Measurements from ENCODE around the gene ENG. TPM values are rescaled to one million over a fixed set of nuclear protein-coding genes. Genes with fewer than 3 reads are reported as not detected.
A peak's percentile ranks its signal among the peaks of the same experiment; 100 is the strongest.

Gene ENG
- total and polyA plus RNA-seq, 10 donors = 29.2 to 334 (median 222) TPM

GRCh38 chr9:127776195-127776923, 78.1 kb downstream of the ENG start:
- TF ChIP-seq CTCF (IDR thresholded peaks at IDR 0.05 in 8 of 11, conservative IDR thresholded peaks at IDR 0.05 in 3 of 11) (peak in 2 of 11 experiments; percentile 13 to 14), POLR2AphosphoS5 (IDR thresholded peaks at IDR 0.05) (peak; percentile 53 to 60 (median 58)), POLR2A (IDR thresholded peaks at IDR 0.05) (no peak)
- peak overlapping the region; percentile 48 to 83 (median 61) for H3K4me3 ChIP-seq
- peaks cover 0 to 38% (median 22%) of the 10 kb centered on the region in 6 donors for H3K36me3 ChIP-seq
- peaks cover 23 to 99% (median 75%) of the 10 kb centered on the region in 6 donors for H3K4me1 ChIP-seq
- no peaks in the 10 kb centered on the region for H3K9me3 ChIP-seq
- H3K27ac ChIP-seq = peak overlapping the region; percentile 33 to 99 (median 92)
- peak; percentile 93 for DNase-seq
- no peaks in the 10 kb centered on the region for H3K27me3 ChIP-seq (replicated peaks in 1 of 7)
- 17 to 31% (median 22%) methylated on average over 7 to 15 of the region's 15 CpGs for WGBS, 5 donors
- intact Hi-C loops (cut with DNase I; ENCODE audit: low total_unique reads) = no loop called here

GRCh38 chr9:127773981-127774380, 80.5 kb downstream of the ENG start:
- Histone ChIP-seq H3K4me3 (no peak overlapping the region), H3K27me3 (replicated peaks in 1 of 7) (no peaks in the 10 kb centered on the region), H3K4me1 (peaks cover 23 to 99% (median 76%) of the 10 kb centered on the region in 6 donors), H3K36me3 (peaks cover 0 to 41% (median 22%) of the 10 kb centered on the region in 6 donors), H3K27ac (peak overlapping the region in 2 of 8 donors; percentile 30 to 91), H3K9me3 (no peaks in the 10 kb centered on the region)
- peak; percentile 75 for DNase-seq
- TF ChIP-seq POLR2AphosphoS5 (IDR thresholded peaks at IDR 0.05) = no peak
- no peak for TF ChIP-seq POLR2A (IDR thresholded peaks at IDR 0.05)
- no peak for TF ChIP-seq CTCF (IDR thresholded peaks at IDR 0.05 in 8 of 11, conservative IDR thresholded peaks at IDR 0.05 in 3 of 11)
- WGBS, 5 donors = 94 to 96% (median 94%) methylated on average over 6 to 10 of the region's 10 CpGs
- intact Hi-C loops (cut with DNase I; ENCODE audit: low total_unique reads) = no loop called here

- WGBS, 5 donors = 87 to 100% (median 94%) methylated on average over 3 of the region's 3 CpGs
- peaks cover 0 to 48% (median 22%) of the 10 kb centered on the region in 6 donors for H3K36me3 ChIP-seq
- H3K4me3 ChIP-seq = no peak overlapping the region
- H3K9me3 ChIP-seq = no peaks in the 10 kb centered on the region
- no peaks in the 10 kb centered on the region for H3K27me3 ChIP-seq (replicated peaks in 1 of 7)
- intact Hi-C loops (cut with DNase I; ENCODE audit: low total_unique reads) = no loop called here
- H3K4me1 ChIP-seq = peaks cover 21 to 99% (median 76%) of the 10 kb centered on the region in 6 donors
- TF ChIP-seq CTCF (IDR thresholded peaks at IDR 0.05 in 8 of 11, conservative IDR thresholded peaks at IDR 0.05 in 3 of 11) (no peak), POLR2AphosphoS5 (IDR thresholded peaks at IDR 0.05) (no peak), POLR2A (IDR thresholded peaks at IDR 0.05) (no peak)
- H3K27ac ChIP-seq = peak overlapping the region in 3 of 8 donors; percentile 30 to 91 (median 48)
- DNase-seq = no peak
Observed at GRCh38 chr9:127773272-127773671, 81.2 kb downstream of the ENG start.

- no peaks in the 10 kb centered on the region for H3K27me3 ChIP-seq (replicated peaks in 1 of 7)
- peaks cover 0 to 55% (median 22%) of the 10 kb centered on the region in 6 donors for H3K36me3 ChIP-seq
- peak overlapping the region in 3 of 8 donors; percentile 48 to 92 (median 91) for H3K27ac ChIP-seq
- no peak for TF ChIP-seq CTCF (IDR thresholded peaks at IDR 0.05 in 8 of 11, conservative IDR thresholded peaks at IDR 0.05 in 3 of 11)
- TF ChIP-seq POLR2AphosphoS5 (IDR thresholded peaks at IDR 0.05) = no peak
- no peak for TF ChIP-seq POLR2A (IDR thresholded peaks at IDR 0.05)
- intact Hi-C loops (cut with DNase I; ENCODE audit: low total_unique reads) = no loop called here
- no peaks in the 10 kb centered on the region for H3K9me3 ChIP-seq
- DNase-seq = no peak
- 93 to 98% (median 97%) methylated on average over 5 of the region's 5 CpGs for WGBS, 5 donors
- H3K4me3 ChIP-seq = no peak overlapping the region
- H3K4me1 ChIP-seq = peaks cover 27 to 100% (median 82%) of the 10 kb centered on the region in 6 donors
Observed at GRCh38 chr9:127772603-127773002, 81.9 kb downstream of the ENG start.
